NCI-H748 (cell line): ENCODE data around the gene ALDH18A1.

Experiments used
- DNase-seq: peaks from one replicate; lab custom pipeline; 2025; ENCODE audit not compliant: unreplicated experiment; lab: John Stamatoyannopoulos, UW

Gene ALDH18A1

GRCh38 chr10:95588025-95588424 lies 68.5 kb downstream of the ALDH18A1 start:
- DNase-seq, result no peak

GRCh38 chr10:95579835-95580535 lies 76.5 kb downstream of the ALDH18A1 start:
- DNase-seq, result no peak

DNA sequence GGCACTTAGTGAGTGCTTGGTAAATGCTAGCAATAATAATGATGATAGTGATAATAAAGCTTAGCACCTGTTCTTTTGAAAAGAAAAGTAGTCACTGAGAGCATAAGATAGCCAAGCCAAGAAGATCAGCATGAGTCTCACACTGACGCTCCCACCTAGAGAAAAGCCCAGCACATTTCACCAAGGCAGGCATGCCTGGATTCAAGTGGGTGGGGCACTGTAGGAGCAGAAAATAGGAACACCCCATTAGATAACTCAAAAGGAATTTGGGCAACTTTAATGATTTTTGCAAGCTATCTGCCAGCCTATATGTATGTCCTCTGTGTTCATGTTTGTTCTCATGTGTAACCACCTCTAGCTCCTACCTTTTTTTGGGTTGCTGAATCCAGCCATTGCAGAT lies 77.2 kb downstream of the ALDH18A1 start:
- DNase-seq, result no peak

GRCh38 chr10:95578619-95579018 lies 77.9 kb downstream of the ALDH18A1 start:
- no peak for DNase-seq

DNA sequence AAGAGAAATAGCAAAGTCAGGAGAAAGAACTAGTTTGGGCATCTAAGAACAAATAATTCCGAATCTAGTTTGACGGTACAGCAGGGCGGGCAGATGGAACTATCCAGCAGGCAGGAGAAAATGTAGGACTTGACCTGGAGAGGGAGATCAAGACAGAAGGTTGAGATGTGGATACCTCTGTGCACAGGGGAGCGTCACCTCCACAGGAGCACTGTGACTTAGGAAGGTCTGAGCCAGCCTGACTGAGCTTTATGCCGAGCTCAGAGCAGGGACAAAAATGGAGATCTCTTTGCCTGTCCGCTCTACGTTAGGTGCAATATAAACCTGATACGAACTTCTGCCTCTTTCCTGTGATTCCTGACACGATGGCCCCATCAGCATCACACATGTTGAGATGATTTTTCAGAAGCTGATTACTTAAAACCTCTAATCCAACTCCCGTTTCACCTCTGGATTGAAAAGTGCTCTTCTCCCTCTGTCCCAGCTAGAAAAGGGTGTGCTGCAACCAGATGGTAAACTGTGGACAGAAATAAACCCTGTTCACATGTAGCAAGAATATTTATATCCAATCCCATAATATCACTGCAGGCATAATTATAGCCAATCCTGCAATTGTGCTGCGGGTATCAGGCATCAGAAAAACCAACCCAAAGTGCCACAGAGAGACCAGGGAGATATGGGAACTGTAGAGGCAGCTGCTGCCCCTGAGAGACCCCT lies 81.7 kb downstream of the ALDH18A1 start:
- DNase-seq, result no peak

GRCh38 chr10:95573964-95574604 lies 82.4 kb downstream of the ALDH18A1 start:
- no peak for DNase-seq

- no peak for DNase-seq
Observed at GRCh38 chr10:95573527-95573926, 83.0 kb downstream of the ALDH18A1 start.

DNA sequence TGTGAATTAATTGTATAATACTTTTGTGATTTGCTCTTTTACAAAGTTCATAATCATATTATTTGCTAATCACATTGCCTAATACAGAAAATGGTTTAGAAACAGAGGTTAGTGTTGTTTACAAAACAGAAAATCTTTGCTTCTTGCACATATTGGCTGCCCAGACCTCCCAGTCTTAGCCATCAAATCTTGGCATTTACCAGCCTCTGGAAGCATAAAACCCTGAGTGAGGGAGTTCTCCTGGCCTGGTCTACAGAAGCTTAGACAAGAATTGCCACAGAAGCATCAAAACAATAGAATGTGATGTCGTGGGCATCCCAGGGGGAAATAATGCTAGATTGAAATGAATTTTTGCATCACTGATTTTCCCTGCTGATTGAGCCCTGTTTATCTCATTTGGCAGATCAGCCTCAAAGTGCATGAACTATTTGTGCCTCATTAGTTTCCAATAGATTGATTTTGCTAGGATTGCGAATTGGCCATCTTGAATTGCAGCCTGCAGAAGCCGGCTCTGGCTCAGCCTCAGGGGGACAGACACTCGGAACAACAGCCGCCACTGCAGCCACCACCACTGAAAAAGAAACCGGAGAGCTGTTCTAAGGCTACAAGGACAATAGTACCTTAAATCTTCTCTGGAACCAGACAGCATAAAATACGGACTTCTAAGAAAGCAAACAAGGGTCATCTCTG lies 84.2 kb downstream of the ALDH18A1 start:
- DNase-seq, result no peak

DNA sequence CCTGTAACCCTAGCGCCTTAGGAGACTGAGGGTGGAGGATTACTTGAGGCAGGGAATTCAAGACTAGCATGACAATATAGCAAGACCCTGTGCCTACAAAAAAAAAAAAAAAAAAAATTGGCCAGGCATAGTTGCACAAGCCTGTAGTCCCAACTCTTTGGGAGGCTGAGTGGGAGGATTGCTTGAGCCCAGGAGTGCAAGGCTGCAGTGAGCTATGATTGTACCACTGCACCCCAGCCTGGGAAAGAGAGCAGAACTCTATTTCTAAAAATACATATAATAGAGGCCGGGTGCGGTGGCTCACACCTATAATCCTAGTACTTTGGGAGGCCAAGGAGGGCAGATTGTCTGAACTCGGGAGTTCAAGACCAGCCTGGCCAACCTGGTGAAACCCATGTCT lies 85.1 kb downstream of the ALDH18A1 start:
- no peak for DNase-seq

DNA sequence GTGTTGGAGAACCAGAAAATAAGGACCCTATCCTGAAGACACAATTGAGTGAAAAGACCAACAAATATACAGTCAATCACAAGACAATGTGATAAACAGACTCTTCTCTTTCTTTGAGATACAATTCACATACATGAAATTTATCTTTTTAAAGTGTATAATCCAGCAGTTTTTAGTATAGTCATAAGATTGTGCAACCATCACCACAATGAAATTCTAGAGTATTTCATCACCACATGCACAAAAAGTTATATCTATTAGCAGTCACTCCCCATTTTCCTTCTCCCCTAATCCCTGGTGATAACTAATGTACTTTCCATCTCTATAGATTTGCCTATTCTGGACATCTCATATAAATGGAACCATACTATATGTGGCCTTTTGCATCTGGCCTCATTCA lies 87.1 kb downstream of the ALDH18A1 start:
- DNase-seq, result no peak

GRCh38 chr10:95567903-95568630 lies 88.4 kb downstream of the ALDH18A1 start:
- no peak for DNase-seq

DNA sequence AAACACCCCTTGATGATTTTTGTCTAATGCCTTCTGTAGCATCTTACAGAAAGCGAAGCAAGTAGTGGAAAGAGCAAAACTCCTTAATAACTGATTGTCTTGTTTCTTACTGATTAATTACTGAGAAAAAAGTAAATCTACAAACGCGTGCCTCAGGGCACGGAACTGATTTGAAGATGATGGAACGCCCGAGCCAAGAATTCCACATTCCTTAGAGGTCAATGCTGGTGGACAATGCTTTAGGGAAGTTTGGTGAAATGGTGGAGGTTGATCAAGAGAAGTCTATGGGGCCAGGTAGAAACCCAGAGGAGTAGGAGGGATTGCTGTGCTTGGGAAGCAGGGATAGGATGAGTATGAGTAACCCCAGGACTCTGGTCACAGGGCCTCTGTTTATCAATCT lies 90.4 kb downstream of the ALDH18A1 start:
- DNase-seq, result no peak

DNA sequence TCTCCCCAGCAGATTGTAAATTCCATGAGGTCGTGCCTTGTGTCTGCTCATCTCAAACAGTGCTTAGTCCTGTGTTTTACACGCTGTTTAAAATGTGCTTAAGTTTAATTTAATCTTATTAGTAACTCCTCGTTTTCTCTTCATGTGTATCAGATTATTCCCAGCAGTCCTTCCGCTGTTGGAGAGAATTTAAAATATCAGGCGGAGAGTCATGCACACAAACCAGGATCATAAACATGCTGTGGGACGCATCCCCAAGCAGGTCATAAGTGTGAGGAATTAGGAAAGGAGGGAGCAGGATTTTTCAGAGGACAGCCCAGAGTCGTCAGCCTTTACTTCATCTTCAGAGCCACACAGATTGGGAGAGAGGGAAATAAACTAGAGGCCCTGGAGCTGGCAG lies 91.2 kb downstream of the ALDH18A1 start:
- no peak for DNase-seq

- no peak for DNase-seq
Observed at GRCh38 chr10:95564291-95564690, 92.2 kb downstream of the ALDH18A1 start.

DNA sequence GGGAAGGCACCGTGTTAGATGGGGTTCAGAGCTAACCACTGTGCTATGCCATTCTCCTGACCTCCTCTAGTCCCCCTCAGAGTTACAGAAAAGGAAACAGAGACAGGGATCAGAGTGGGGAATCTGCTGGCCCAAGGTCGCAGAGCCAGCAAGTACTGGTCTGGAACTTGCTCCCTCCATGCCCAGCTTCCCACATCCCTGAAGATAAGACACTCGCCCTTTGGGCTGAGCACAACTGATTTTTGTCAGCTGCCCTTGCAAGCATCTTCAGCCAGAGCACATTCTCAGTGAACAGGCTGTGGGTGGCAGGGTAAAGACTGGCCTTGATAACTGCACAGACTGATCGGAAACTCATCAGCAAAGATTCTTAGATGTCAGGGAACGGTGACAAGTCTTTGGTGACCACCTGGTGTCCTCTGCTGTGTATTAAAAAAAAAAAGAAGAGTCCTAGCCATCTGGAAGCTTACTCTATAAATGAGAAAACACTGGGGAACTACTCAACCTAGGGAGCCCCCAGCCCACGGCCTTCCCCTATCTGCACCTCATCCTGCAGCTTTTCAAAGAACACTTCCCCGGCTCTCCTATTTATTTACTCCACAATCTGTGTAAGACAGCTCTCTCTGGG lies 94.1 kb downstream of the ALDH18A1 start:
- DNase-seq, result no peak

- no peak for DNase-seq
Observed at GRCh38 chr10:95561864-95562177, 94.7 kb downstream of the ALDH18A1 start.

DNA sequence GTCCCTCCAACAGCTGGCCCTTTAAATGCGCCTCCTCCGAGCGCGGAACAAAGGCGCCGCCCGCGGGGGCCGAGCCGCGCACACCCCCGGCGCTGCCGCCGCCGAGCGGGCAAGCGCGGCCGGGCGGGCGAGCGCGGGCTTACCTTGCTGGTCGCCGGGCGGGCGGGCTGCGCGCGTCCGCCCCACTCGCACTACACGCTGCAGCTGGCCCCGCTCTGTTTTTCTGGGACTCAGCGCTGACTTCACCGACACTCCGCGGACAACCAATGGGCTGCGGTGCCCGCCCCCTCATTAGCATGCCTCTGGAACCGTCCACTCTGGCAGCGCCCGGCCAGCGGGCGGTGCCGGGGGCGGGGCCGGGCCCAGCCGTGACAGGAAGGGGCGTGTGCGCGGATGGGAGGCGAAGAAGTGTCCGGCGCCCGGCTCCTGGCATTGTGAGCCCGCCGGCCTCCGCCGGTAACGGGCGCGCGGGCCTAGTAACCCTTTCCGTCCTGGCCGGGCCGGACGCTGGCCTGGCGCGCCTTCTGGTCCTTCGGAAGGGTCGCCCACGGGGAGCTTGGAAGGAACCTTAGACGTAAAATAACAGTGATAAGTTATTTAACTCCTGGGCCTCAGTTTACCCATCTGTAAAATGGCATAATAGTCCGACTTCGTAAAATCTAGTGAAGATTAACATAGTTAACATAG lies 95.2 kb downstream of the ALDH18A1 start, which contains the start of gene SORBS1:
TSS of gene SORBS1 (minus strand) at position 195 of the 687 bp plus-strand sequence. CDS start 120,236 bp downstream, outside the sequence.
- DNase-seq, result peak; percentile 96

GRCh38 chr10:95560278-95561176 lies 96.0 kb downstream of the ALDH18A1 start:
- DNase-seq, result peak; percentile 69

DNA sequence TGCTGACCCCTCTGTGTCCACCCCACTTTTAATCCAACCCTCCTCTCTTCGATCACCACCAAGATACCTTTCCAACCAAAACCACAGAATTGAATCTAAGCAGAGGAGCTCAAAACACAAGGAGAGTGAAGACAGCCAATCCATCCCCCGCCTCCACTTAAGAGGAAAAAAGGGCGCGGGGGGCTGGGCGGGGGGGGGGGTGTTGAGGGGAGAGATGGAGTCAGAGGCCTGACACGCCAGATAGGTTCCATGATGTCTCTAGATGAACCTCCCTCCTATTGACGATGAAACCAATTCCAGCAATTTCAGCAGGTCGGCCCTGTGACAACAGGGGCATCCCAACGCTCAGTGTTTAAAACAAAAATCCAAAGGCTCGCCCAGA lies 96.6 kb downstream of the ALDH18A1 start:
- no peak for DNase-seq
